Prostate gland (tissue), 2 donors: ENCODE results near the gene DMRT2.

Experiments used
- POLR2A ChIP-seq: fragments of 450-650 bp; IDR thresholded peaks from one replicate; pipeline ENCODE4 v1.6.1; 2016; ENCODE audit warnings: antibody characterized with exemption, mild to moderate bottlenecking
- POLR2AphosphoS5 ChIP-seq: sonication (generic); formaldehyde crosslinking; IDR thresholded peaks from one replicate; pipeline ENCODE4 v1.6.1; 2017; ENCODE audit warnings: antibody characterized with exemption
- TF ChIP-seq, protein P1 (sequence below), 4 experiments: fragments of 200-600 bp in 2 of 4; fragments of 450-650 bp in 2 of 4; sonication (generic) in 2 of 4; IDR thresholded peaks; 1 replicate in 3 of 4; 2 replicates in 1 of 4; pipeline ENCODE4 v1.5.1; 2016 to 2019; ENCODE audit warnings: antibody characterized with exemption in 4 of 4, mild to moderate bottlenecking in 2 of 4, moderate library complexity in 2 of 4

DNA sequence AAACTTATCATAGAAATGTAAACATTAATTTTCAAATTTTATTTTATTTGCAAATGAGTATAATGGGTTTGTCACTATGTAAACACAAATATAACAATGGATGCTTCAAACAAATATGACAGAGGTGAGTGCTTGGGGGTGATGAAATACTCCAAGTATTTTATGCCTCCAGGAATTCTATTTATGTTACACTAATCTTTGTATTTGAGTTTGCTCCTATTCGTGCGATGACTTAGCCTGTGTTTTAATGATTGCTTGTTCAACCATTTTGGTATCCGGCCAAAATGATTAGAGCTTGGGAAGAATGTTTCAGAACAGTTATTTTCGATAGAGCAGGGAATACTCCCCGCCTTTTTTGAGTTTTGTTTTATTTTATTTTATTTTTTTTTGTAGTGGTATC lies 5.0 kb downstream of the DMRT2 start:
- TF ChIP-seq, protein P1, sequence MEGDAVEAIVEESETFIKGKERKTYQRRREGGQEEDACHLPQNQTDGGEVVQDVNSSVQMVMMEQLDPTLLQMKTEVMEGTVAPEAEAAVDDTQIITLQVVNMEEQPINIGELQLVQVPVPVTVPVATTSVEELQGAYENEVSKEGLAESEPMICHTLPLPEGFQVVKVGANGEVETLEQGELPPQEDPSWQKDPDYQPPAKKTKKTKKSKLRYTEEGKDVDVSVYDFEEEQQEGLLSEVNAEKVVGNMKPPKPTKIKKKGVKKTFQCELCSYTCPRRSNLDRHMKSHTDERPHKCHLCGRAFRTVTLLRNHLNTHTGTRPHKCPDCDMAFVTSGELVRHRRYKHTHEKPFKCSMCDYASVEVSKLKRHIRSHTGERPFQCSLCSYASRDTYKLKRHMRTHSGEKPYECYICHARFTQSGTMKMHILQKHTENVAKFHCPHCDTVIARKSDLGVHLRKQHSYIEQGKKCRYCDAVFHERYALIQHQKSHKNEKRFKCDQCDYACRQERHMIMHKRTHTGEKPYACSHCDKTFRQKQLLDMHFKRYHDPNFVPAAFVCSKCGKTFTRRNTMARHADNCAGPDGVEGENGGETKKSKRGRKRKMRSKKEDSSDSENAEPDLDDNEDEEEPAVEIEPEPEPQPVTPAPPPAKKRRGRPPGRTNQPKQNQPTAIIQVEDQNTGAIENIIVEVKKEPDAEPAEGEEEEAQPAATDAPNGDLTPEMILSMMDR (IDR thresholded peaks at IDR 0.05), result no peak
- TF ChIP-seq POLR2A (no peak), POLR2AphosphoS5 (no peak)
